HepG2 (cell line): ENCODE data around the gene BTF3L4. TPM values are rescaled to one million over a fixed set of nuclear protein-coding genes. Genes with fewer than 3 reads are reported as not detected.

ENCODE experiments used
- polyA plus RNA-seq, 8 experiments: library from polyadenylated mRNA; depleted of rRNA in 3 of 8; stranded (reverse) in 7 of 8; unstranded in 1 of 8; fragments of >200 nt; fragmentation: Illumina TruSeq in 4 of 8; extraction: Trizol in 4 of 8; gene quantifications; 2 replicates each; pipeline versions ENCODE4 v1.2.1 to v1.2.3, GENCODE V29; 2011 to 2016; ENCODE audit warnings: low read depth in 4 of 8, missing spikeins in 1 of 8, mixed read lengths in 1 of 8; ENCODE audit not compliant: insufficient read depth in 1 of 8
- total RNA-seq, 5 experiments: library from RNA; depleted of rRNA; stranded (reverse); fragments of >200 nt; fragmentation: Illumina TruSeq; extraction: Trizol; gene quantifications; 2 replicates each; pipeline ENCODE4 v1.2.3, GENCODE V29; 2016; ENCODE audit warnings: low read depth in 1 of 5

The BTF3L4 gene
- total and polyA plus RNA-seq, 2 of the 13 experiments (the other 11 are each of a cell fraction or from before 2014, with no cell fraction given): 59.0 to 74.3 TPM

Other genes with a start within 250 kb of the BTF3L4 start
- gene NRDC, start 177.6 kb upstream of the BTF3L4 start, total RNA-seq (2016; rRNA removed; fragmentation: Illumina TruSeq; extraction: Trizol): 57.6 and 101 TPM in 2 replicates
- 64.9 and 68.6 TPM in 2 replicates for gene NRDC, start 177.6 kb upstream of the BTF3L4 start, polyA plus RNA-seq (2011; rRNA removed)
- gene RAB3B, start 65.6 kb upstream of the BTF3L4 start, total RNA-seq (2016; rRNA removed; fragmentation: Illumina TruSeq; extraction: Trizol): 1.0 and 1.9 TPM in 2 replicates
- gene RAB3B, start 65.6 kb upstream of the BTF3L4 start, polyA plus RNA-seq (2011; rRNA removed): 1.2 and 1.7 TPM in 2 replicates
- gene KTI12, start 22.5 kb upstream of the BTF3L4 start, total RNA-seq (2016; rRNA removed; fragmentation: Illumina TruSeq; extraction: Trizol): 10.2 and 11.8 TPM in 2 replicates
- gene KTI12, start 22.5 kb upstream of the BTF3L4 start, polyA plus RNA-seq (2011; rRNA removed): 7.0 and 7.4 TPM in 2 replicates
- 41.7 and 67.2 TPM in 2 replicates for gene TXNDC12, start 1.1 kb upstream of the BTF3L4 start, total RNA-seq (2016; rRNA removed; fragmentation: Illumina TruSeq; extraction: Trizol)
- gene TXNDC12, start 1.1 kb upstream of the BTF3L4 start, polyA plus RNA-seq (2011; rRNA removed): 55.9 and 65.6 TPM in 2 replicates
- 19.8 and 26.5 TPM in 2 replicates for gene ZFYVE9, start 85.8 kb downstream of the BTF3L4 start, total RNA-seq (2016; rRNA removed; fragmentation: Illumina TruSeq; extraction: Trizol)
- gene ZFYVE9, start 85.8 kb downstream of the BTF3L4 start, polyA plus RNA-seq (2011; rRNA removed): 8.8 and 9.2 TPM in 2 replicates